ENCODE data around the gene CNPY4.

CNPY4 gene

GRCh38 chr7:100158229-100159098 is 39.0 kb downstream of the CNPY4 start, which contains the start of gene TRAPPC14:
TSS of gene TRAPPC14 (minus strand) at chr7:100158723. CDS start at chr7:100158499, 224 bp downstream.
- in situ Hi-C loops (cut with MboI; ENCODE audit: low sequenced_read_pairs, unreplicated experiment), result no loop called here
- TF ChIP-seq CTCF (IDR thresholded peaks at IDR 0.05; ENCODE audit: borderline replicate concordance, control extremely low read depth, extremely low read depth, insufficient read depth, missing control alignments), result no peak
- peak; percentile 97 for DNase-seq (ENCODE audit: low spot score)

GRCh38 chr7:100159099-100159623 is 39.7 kb downstream of the CNPY4 start:
- no peak for DNase-seq (ENCODE audit: low spot score)
- TF ChIP-seq CTCF (IDR thresholded peaks at IDR 0.05; ENCODE audit: borderline replicate concordance, control extremely low read depth, extremely low read depth, insufficient read depth, missing control alignments), result no peak
- in situ Hi-C loops (cut with MboI; ENCODE audit: low sequenced_read_pairs, unreplicated experiment), result no loop called here

- no peak for DNase-seq (ENCODE audit: low spot score)
- in situ Hi-C loops (cut with MboI; ENCODE audit: low sequenced_read_pairs, unreplicated experiment), result no loop called here
- TF ChIP-seq CTCF (IDR thresholded peaks at IDR 0.05; ENCODE audit: borderline replicate concordance, control extremely low read depth, extremely low read depth, insufficient read depth, missing control alignments), result no peak
Measured at GRCh38 chr7:100160067-100160466, 40.6 kb downstream of the CNPY4 start.

GRCh38 chr7:100163006-100163531 is 43.6 kb downstream of the CNPY4 start:
- in situ Hi-C loops (cut with MboI; ENCODE audit: low sequenced_read_pairs, unreplicated experiment), result no loop called here
- TF ChIP-seq CTCF (IDR thresholded peaks at IDR 0.05; ENCODE audit: borderline replicate concordance, control extremely low read depth, extremely low read depth, insufficient read depth, missing control alignments), result no peak
- peak; percentile 16 for DNase-seq (ENCODE audit: low spot score)

GRCh38 chr7:100163871-100164270 is 44.4 kb downstream of the CNPY4 start:
- no peak for DNase-seq (ENCODE audit: low spot score)
- in situ Hi-C loops (cut with MboI; ENCODE audit: low sequenced_read_pairs, unreplicated experiment), result no loop called here
- no peak for TF ChIP-seq CTCF (IDR thresholded peaks at IDR 0.05; ENCODE audit: borderline replicate concordance, control extremely low read depth, extremely low read depth, insufficient read depth, missing control alignments)

GRCh38 chr7:100166317-100166940 is 47.0 kb downstream of the CNPY4 start:
- in situ Hi-C loops (cut with MboI; ENCODE audit: low sequenced_read_pairs, unreplicated experiment), result no loop called here
- TF ChIP-seq CTCF (IDR thresholded peaks at IDR 0.05; ENCODE audit: borderline replicate concordance, control extremely low read depth, extremely low read depth, insufficient read depth, missing control alignments), result no peak
- DNase-seq (ENCODE audit: low spot score), result peak; percentile 12

All from GM13976 (cell line).